ENCODE measurements around the gene PHF21B. TPM values are rescaled to one million over a fixed set of nuclear protein-coding genes. Genes with fewer than 3 reads are reported as not detected.

PHF21B gene
- total RNA-seq, 1 donor from 2014 or later, result 113 TPM

- no peak for DNase-seq
- H3K9me3 Mint-ChIP-seq (ENCODE audit: unreplicated experiment), result peaks cover 5% of the 10 kb centered on the region
- H3K27me3 Mint-ChIP-seq (ENCODE audit: unreplicated experiment), result peaks cover 8% of the 10 kb centered on the region
- H3K36me3 Mint-ChIP-seq (ENCODE audit: unreplicated experiment), result peaks cover 4% of the 10 kb centered on the region
- H3K4me3 Mint-ChIP-seq (ENCODE audit: unreplicated experiment), result no peak overlapping the region
- H3K4me1 Mint-ChIP-seq (ENCODE audit: low read depth, unreplicated experiment), result peaks cover 46% of the 10 kb centered on the region
- no peak overlapping the region for H3K27ac Mint-ChIP-seq (ENCODE audit: unreplicated experiment)
- no peak for TF ChIP-seq CTCF (IDR thresholded peaks at IDR 0.05; ENCODE audit: partially characterized antibody, unreplicated experiment)
Observed at GRCh38 chr22:44998296-44998695, 11.5 kb downstream of the PHF21B start.

DNA sequence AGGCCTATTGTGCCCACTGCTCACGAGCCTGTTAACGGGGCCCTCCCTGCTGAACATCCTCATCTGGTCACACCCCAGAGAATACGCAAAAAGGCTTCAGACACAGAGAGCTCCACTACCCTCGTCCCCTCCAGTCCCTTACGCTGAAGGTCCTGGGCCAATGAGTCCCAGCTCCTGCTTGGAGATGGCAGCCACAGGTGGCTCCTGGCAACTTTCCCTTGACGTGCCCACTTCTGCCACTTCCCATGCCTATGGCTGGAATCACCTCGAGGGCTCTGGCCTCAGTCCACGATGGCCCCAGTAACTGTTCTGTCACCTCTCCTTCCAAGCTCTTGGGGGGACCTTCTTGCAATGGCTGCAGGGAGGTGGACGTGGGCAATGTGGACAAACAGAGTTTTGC, 12.7 kb downstream of the PHF21B start:
- no peak for TF ChIP-seq CTCF (IDR thresholded peaks at IDR 0.05; ENCODE audit: partially characterized antibody, unreplicated experiment)
- Mint-ChIP-seq H3K9me3 (ENCODE audit: unreplicated experiment) (peaks cover 4% of the 10 kb centered on the region), H3K27me3 (ENCODE audit: unreplicated experiment) (peaks cover 8% of the 10 kb centered on the region), H3K4me1 (ENCODE audit: low read depth, unreplicated experiment) (peaks cover 39% of the 10 kb centered on the region), H3K36me3 (ENCODE audit: unreplicated experiment) (peaks cover 4% of the 10 kb centered on the region), H3K4me3 (ENCODE audit: unreplicated experiment) (no peak overlapping the region), H3K27ac (ENCODE audit: unreplicated experiment) (no peak overlapping the region)
- DNase-seq, result no peak

- Mint-ChIP-seq H3K27ac (ENCODE audit: unreplicated experiment) (peak overlapping the region; percentile 11), H3K4me3 (ENCODE audit: unreplicated experiment) (peak overlapping the region; percentile 9), H3K4me1 (ENCODE audit: low read depth, unreplicated experiment) (peaks cover 39% of the 10 kb centered on the region), H3K9me3 (ENCODE audit: unreplicated experiment) (peaks cover 4% of the 10 kb centered on the region), H3K36me3 (ENCODE audit: unreplicated experiment) (peaks cover 4% of the 10 kb centered on the region), H3K27me3 (ENCODE audit: unreplicated experiment) (peaks cover 8% of the 10 kb centered on the region)
- DNase-seq, result no peak
- TF ChIP-seq CTCF (IDR thresholded peaks at IDR 0.05; ENCODE audit: partially characterized antibody, unreplicated experiment), result no peak
Observed at GRCh38 chr22:44996648-44997047, 13.2 kb downstream of the PHF21B start.

DNA sequence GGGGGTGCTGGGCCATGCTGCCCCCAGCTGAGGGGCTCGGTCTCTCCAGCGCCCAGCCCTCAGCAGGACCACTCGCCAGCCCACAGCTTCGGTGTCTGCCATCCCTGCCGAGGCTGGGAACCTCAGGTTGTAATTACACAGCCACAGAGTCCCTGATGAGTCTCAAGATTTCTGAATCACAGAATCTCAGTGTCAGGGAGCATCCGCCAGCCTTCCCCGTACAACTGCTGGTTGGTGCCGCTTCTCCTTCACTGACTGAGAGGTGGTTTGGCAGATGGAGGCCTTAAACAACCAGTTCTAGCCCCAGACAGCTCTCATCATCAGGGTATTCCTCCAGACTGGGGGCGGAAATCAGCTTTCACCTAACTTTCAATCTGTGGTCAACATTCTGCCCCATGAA, 13.7 kb downstream of the PHF21B start:
- H3K9me3 Mint-ChIP-seq (ENCODE audit: unreplicated experiment), result peaks cover 4% of the 10 kb centered on the region
- peaks cover 6% of the 10 kb centered on the region for H3K27me3 Mint-ChIP-seq (ENCODE audit: unreplicated experiment)
- peaks cover 39% of the 10 kb centered on the region for H3K4me1 Mint-ChIP-seq (ENCODE audit: low read depth, unreplicated experiment)
- DNase-seq, result no peak
- TF ChIP-seq CTCF (IDR thresholded peaks at IDR 0.05; ENCODE audit: partially characterized antibody, unreplicated experiment), result no peak
- peaks cover 4% of the 10 kb centered on the region for H3K36me3 Mint-ChIP-seq (ENCODE audit: unreplicated experiment)
- peak overlapping the region; percentile 11 for H3K27ac Mint-ChIP-seq (ENCODE audit: unreplicated experiment)
- no peak overlapping the region for H3K4me3 Mint-ChIP-seq (ENCODE audit: unreplicated experiment)

DNA sequence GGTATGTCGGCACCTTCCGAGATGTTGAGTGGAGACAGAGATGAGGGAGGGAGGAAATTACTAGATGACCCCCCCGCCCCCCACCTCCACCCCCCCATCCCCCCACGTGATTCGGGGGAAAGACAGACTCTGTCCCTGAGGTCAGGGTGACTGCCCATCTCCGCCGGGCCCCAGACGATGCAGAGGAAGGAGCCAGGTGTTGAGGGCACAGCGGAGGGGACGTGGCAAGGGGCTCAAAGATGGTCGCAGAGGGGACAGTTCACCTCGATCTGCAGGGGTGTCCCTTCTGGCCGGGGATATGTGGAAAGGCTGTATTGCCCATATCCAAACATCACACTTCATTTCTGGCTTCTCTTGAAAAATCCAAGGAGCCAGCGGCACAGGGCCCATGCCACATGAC, 14.1 kb downstream of the PHF21B start:
- no peak overlapping the region for H3K27ac Mint-ChIP-seq (ENCODE audit: unreplicated experiment)
- DNase-seq, result no peak
- H3K4me1 Mint-ChIP-seq (ENCODE audit: low read depth, unreplicated experiment), result peaks cover 39% of the 10 kb centered on the region
- peaks cover 4% of the 10 kb centered on the region for H3K9me3 Mint-ChIP-seq (ENCODE audit: unreplicated experiment)
- H3K27me3 Mint-ChIP-seq (ENCODE audit: unreplicated experiment), result peaks cover 6% of the 10 kb centered on the region
- no peak for TF ChIP-seq CTCF (IDR thresholded peaks at IDR 0.05; ENCODE audit: partially characterized antibody, unreplicated experiment)
- peaks cover 4% of the 10 kb centered on the region for H3K36me3 Mint-ChIP-seq (ENCODE audit: unreplicated experiment)
- no peak overlapping the region for H3K4me3 Mint-ChIP-seq (ENCODE audit: unreplicated experiment)

Measured in glutamatergic neuron (in vitro differentiated cells).